HG03280 (cell line): ENCODE measurements around the gene CNST.
"Not testable (repeated sequence)": the region's sequence is repeated elsewhere in the genome, so short reads cannot be mapped to it uniquely, and the experiment has no call there.

Experiments used
- ATAC-seq: cut with Tn5 transposase; IDR thresholded peaks from one replicate; pipeline ENCODE4 v1.9.1; 2021; ENCODE audit warnings: mild to moderate bottlenecking, moderate library complexity; ENCODE audit not compliant: unreplicated experiment

The CNST gene

GRCh38 chr1:246669659-246670058 lies 103.4 kb downstream of the CNST start:
- ATAC-seq: no peak

GRCh38 chr1:246674049-246674448 lies 107.8 kb downstream of the CNST start:
- no peak for ATAC-seq

GRCh38 chr1:246677842-246678241 lies 111.6 kb downstream of the CNST start:
- no peak for ATAC-seq

GRCh38 chr1:246678816-246679793 lies 112.8 kb downstream of the CNST start:
- ATAC-seq: no peak

GRCh38 chr1:246679794-246680177 lies 113.5 kb downstream of the CNST start:
- ATAC-seq: no peak

- no peak for ATAC-seq
Observed at GRCh38 chr1:246680190-246680589, 113.9 kb downstream of the CNST start.

GRCh38 chr1:246680696-246681130 lies 114.5 kb downstream of the CNST start:
- no peak for ATAC-seq

- no peak for ATAC-seq
Observed at GRCh38 chr1:246681900-246682895, 115.9 kb downstream of the CNST start.

- ATAC-seq: no peak
Observed at GRCh38 chr1:246683521-246683920, 117.3 kb downstream of the CNST start.

GRCh38 chr1:246687002-246687401 lies 120.7 kb downstream of the CNST start:
- no peak for ATAC-seq

- peak; percentile 96 for ATAC-seq
Observed at GRCh38 chr1:246689409-246690008, 123.3 kb downstream of the CNST start.

- ATAC-seq: no peak
Observed at GRCh38 chr1:246690100-246690499, 123.8 kb downstream of the CNST start.

GRCh38 chr1:246691622-246692495 lies 125.6 kb downstream of the CNST start:
- no peak for ATAC-seq

GRCh38 chr1:246694213-246694895 lies 128.1 kb downstream of the CNST start:
- ATAC-seq: not testable (repeated sequence)

- no peak for ATAC-seq
Observed at GRCh38 chr1:246695136-246695535, 128.9 kb downstream of the CNST start.

GRCh38 chr1:246695666-246696065 lies 129.4 kb downstream of the CNST start:
- ATAC-seq: no peak

- ATAC-seq: no peak
Observed at GRCh38 chr1:246698466-246699094, 132.3 kb downstream of the CNST start.

GRCh38 chr1:246699095-246699735 lies 133.0 kb downstream of the CNST start:
- peak; percentile 96 for ATAC-seq
